Fibroblast of skin of scalp (primary cell): ENCODE data around the gene HBP1.
"Not testable (repeated sequence)": the region's sequence is repeated elsewhere in the genome, so short reads cannot be mapped to it uniquely, and the experiment has no call there.

Source experiments
- DNase-seq: peaks from one replicate; pipeline ENCODE4 v3.0.0-alpha.2; 2013

The HBP1 gene

DNA sequence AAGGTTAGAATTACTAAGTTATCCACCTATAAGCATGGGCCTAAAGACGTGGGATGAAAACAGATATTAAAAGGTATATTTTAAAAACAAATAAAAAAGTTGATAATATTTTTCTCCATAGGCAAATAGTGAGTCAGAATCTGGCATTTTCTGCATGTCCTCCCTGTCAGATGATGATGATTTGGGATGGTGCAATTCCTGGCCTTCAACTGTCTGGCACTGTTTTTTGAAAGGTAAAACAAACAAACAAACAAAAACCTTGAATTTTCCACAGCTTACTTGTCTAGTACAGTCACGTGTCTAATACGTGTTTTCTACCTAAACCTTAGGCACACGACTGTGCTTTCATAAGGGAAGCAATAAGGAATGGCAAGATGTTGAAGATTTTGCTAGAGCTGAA lies 17.4 kb downstream of the HBP1 start:
- DNase-seq: no peak

DNA sequence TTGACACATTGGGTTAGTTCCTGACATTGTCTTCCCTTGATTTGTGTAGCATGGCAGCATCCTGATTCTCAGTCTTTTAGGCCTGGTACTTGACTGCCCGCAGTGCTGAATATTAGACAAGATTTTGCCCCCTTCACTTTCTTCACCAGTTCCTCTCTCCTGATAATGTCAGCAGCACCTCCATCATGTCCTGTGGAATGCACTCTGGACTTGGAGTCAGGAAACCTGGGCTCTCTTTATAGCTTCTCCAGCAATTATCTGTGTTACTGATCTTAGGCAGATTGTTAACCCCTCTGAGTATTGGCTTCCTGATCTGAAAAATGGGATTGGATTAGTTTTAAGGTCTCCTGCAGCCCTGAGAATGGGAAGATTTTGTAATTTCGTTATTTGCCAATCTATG lies 19.0 kb downstream of the HBP1 start:
- DNase-seq: no peak

DNA sequence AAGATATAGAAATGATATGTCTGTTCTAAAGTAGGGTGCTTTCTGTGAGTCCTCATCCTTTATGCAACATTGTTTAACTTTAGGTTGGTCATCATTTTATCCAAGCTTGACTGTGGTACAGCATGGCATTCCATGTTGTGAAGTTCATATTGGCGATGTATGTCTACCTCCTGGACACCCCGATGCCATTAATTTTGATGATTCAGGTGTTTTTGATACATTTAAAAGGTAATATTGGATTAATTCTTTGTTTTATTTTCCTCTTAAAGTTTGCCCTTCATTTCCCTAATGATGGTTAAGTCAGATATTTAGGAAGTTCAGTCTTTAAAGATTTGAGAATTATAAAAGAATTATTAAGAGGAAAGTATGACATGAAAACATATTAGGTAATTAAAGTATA lies 21.3 kb downstream of the HBP1 start:
- no peak for DNase-seq

DNA sequence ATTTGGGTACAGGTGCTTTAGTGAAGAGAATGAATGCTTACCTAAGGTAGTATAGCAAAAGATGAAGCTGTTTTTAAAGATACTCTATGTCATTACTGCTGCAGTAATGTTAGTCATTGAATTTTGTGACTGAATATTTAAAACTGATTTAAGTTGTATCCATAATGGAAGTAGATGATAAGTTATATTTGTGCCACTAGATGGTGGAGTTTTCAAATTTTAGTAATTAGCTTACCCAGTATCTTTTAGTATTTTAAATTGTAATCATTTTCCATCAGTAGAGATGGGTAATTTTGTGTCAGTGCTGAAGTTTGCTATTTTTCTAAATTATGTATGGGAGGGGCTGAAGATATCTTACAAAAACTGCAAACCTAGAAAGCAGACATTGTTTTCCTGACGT lies 25.2 kb downstream of the HBP1 start:
- DNase-seq: no peak

DNA sequence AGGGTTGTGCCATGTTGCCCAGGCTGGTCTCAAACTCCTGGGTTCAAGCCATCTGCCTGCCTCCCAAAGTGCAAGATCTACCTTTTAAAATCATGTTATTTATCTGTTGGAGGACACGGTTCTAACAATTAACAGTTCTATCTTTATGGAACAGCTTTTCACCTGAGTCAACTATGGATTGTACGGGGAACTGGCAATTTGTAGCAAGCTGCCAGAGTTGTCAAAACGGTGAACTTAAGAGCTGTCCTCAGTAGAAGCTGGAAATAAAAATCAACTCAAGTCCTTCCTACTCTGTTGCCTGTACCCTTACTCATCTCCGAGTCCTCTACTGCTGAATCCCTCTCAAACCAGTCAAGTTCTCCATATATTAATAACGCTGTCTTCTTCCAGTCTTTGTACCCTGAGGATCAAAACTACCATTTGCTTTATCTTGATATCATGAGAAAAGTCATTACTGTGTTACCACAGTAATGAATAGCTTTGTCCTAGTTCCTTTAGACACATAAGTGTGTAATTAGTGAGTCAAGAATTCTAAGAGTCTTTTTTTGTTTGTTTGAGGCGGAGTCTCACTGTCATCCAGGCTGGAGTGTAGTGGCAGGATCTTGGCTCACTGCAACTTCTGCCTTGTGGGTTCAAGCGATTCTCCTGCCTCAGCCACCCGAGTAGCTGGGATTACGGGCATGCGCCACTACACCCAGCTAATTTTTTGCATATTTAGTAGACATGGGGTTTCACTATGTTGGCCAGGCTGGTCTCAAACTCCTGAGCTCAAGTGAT lies 28.2 kb downstream of the HBP1 start:
- DNase-seq: no peak

DNA sequence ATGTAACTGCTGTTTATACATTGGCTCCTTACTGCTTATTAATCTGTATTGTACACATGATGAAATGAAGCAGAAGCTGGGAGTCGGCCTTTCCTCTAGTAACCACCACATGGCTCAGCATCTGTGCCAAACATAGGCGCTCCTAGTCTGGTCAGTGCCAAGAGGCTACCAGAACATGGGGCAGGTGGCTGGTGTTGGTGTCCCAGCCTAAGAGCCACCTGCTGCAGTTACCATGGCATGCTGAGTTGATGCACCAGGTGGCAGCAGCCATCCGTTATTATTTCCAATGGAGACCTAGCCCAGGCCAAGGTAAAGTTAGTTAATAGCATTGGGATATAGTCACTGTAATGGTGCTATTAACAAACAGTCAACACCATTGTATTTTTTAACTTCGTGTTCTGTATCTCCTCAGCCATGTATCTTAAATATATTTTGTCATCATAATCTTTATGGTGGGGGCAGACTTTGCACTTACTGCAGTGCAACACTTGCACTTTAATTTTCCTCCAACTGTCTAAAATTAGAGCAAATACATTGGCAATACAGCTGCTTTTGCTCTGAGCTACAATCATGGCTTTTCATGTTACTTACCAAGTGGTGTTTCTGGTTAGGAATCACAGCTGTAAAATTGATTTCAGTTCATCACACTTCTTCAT lies 33.1 kb downstream of the HBP1 start:
- DNase-seq: peak; percentile 28

DNA sequence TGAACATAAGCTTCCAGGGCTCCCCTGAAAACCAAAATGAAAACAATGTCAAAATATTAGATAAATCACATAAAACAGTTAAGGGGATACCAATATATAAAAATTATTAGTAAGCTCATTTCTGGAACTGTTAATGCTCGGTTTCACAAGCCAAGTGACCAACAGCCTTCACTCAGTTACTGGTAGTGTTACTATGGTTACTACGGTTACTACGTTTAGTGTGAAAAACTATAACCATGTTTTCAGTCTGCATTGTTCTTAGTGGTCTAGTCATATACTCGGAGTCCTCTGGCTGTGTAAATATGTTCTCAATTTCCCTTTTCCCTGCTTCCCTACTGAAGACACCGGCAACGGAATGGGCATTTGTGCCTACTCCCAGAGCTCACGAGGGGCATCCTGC lies 34.8 kb downstream of the HBP1 start:
- no peak for DNase-seq

DNA sequence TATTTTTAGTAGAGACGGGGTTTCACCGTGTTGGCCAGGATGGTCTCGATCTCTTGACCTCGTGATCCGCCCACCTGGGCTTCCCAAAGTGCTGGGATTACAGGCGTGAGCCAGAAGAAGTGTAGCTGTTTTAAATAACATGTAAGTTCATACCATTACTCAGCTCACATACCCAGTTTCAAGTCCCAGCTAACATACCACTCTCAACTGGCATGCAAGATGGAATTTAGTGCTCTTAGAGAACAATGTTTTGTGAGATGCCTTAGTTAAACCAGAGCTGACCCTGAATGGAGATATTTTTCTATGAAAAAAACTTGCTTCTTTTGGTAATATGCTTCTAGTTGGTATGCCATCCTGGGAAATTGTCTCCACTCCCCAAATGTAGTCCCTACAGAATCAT lies 37.3 kb downstream of the HBP1 start:
- DNase-seq: peak; percentile 31

DNA sequence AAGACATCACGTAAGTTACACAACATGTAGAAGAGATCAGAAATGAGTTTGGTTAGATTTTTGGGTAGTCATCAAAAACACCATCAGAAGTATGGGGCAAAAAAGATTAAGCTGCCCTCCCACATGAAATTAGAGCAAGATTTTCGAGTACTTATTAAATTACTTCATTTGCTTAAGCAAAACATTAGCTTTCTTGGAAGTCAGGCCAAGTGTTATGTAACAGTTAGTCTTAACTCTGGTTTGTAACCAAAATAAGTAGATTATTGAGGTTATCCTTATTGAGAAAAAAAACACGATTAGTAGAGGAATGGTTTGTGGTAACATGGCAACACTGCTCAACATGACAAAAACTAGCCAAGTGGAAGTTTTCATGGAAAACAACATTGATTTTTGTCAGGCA lies 37.9 kb downstream of the HBP1 start:
- DNase-seq: no peak

DNA sequence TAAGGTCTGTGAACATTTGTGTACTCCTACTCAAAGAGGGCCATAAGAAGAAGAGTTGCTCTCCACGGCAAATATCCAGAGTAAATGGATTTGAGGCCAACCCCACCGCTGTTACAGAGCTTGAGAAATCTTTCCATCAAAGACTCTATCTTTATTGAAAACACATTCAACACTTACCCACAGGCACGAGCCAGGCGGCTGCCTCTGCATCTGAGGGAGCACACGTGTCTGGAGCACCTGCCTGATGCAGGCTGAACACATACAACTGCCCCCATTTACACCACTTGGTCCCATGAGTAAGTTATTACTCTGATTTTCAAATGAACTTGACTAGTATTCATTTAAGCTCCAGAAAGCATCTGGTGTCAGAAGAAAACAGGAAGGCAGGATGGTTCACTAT lies 38.7 kb downstream of the HBP1 start:
- DNase-seq: no peak

DNA sequence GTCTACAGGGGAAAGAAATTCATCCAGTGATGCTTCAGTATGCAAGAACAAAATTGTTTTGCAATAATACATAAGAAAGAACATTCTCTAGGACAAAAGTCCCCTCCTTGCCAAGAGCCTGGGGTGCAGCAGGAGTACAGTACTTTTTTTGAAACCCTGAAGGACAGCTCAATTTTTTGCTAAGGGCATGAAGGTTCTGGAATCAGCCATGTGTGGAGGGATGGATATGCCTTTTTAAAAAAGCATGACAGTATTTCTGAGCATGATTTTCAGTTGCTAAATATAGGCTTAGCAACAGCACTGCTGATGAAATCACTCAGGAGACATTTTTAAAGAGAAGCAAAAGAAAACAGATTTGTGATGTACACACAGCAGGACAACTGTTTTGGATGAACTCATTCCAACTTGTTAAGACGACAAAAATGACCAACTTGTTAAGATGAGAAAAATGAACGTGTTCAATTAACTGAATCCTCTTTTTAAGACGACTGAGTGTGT lies 39.3 kb downstream of the HBP1 start:
- DNase-seq: peak; percentile 73

DNA sequence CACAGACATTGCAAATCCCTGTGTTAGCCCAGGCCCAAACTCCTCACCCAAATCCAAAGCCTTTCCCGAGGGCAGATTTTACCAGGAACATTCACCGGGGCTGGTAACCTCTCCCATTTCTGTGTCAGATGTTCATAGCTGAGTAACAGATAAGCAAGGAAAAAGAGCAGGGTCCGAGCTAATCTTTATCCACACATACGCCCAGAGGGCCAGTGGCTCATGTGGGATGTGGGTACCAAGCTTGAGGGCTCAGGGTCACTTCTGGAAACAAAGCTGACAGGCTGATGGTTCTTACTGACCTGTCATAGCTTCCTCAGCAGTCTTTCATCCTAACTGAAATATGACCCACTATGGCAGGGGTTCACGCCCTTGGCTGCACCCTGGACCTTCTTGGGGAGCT lies 39.8 kb downstream of the HBP1 start:
- no peak for DNase-seq

DNA sequence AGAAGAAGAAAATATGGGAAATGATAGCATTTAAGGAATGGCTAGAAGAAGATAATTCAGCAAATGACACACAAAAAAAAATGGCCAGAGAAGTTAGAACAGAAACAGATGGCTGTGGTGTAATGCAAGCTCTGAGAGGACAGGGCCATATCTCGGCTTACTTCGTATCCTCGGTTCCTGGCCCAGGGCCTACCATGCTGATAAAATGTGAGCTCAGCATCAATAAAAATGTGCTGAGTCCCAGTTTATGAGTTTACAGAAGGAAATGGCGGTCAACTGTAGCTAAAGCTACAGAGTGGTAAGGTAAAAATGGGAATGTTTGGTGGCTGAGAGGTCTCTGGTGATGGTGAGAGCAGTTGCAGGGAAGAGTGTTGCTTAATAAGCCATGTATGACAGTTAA lies 40.8 kb downstream of the HBP1 start:
- DNase-seq: no peak

DNA sequence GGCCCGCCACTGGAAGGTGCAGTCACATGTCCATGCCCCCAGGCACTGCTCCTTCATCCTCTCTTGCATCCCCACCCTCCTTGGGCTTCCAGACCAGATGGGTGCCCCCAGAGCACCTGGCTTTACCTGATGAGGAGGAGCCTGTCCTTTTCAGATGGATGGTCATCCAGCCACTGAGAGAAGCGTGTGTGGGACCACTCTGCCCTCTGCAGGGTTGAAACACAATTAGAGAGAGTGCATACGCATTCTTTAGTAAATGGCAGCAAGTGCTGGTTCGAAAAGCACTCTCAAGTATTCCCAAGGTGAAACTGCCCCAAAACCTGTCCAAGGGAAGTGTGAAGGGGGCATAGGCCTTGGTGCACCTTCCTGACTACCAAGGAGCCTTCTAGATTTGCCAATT lies 41.6 kb downstream of the HBP1 start:
- DNase-seq: no peak

DNA sequence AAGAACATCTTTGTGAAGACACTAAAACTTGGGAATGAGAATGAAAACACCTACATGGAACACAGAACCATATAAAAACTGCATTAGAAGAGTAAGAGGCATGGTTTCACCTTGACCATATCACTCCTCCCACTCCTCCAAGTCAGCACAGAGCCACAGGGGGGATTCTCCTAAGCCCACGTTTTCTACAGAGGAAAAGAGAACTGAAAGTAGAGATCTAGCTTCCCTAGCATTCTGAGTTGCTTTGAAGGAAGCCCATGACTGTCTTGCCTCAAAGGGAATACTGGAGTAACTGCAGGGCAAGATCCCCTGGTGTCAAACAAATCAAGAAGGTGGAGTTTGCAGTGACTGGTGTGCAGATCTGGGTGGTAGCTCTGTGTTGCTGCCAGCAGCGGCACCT lies 43.9 kb downstream of the HBP1 start:
- DNase-seq: no peak

DNA sequence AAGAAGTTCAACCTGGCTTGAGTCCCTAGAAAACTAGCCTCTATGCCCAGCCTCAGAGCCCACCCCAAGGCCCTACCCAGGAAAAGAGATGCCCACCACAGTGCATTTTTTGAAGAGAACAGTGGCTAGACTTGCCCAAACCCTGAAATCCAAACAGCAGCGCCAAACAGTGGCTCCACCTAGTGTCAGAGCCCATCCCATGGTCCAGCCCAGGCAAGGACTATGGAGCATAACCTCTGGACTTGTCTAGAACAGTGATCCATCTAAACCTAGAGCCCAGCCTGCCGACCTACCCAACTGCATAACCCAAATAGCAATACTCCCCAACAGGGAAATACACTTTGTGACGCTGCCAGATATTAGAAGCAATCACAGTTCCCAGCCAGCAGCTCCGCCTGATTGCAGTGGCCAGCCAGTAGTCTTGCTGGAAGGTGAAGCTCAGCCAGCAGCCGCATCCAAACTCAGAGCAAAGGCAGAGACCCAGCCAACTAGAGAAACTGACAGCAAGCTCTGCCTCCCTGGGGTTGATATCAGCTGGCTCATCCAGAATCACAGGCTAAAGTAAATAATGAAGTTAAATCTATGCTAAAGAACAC lies 44.5 kb downstream of the HBP1 start:
- DNase-seq: no peak

DNA sequence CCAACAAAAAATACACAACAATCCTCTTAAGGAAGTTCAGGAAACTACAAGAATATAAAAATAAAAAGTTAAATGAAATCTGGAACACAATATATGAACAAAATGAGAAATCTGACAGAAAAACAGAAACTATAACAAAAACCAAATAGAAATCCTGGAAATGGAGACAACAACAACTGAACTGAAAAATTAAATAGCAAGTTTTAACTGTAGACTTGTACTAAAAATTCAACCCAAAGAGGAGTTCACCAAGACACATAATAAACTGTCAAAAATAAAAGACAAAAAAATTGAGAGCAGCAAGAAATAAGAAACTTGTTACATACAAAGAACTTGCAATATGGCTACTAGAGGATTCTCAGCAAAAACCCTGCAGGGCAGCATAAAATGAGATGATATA lies 45.1 kb downstream of the HBP1 start:
- no peak for DNase-seq

DNA sequence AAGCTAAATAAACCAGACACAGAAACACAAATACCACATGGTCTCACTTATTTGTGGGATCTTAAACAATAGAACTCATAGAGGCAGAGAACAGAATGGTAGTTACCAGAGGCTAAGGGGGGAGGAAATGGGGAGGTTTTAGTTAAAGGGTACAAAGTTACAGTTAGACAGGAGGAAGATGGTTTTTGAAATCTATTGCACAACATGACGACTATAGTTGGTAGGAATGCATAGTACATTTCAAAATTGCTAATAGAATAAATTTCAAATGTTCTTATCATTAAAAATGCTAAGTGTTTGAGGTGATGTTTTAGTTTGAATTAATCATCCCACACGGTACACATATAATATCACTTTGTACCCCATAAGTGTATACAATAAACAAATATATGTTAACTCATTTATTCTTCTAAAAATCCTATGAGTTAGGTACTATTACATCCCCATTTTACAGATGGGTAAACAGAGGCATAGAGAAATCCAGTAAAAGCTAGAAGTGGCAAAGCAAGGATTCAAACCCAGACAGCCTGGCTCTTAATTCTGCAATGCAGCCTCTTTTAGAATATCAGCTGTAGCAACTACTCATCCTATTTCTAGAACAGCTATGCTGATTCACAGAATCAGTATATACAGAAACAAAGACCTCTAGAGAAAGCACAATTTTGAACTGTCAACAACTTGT lies 50.9 kb downstream of the HBP1 start:
- no peak for DNase-seq

DNA sequence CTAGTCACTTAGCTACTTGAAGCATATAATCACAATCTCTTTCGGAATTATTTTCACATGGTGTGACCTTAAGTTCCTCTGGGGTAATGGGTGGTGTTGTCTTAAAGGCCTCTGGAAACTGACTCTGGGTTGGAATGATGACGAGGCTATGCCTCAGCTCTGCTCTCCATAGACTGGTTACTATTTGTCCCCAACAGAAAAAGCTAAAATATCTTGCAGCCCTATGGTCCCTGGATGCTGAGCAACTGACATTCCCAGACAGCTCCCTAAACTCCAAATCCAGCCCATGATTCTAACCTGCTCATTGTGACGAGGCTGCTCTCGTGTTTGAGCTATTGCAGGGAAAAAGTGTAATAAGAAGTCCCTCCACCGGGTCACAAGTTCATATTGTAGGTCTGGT lies 51.6 kb downstream of the HBP1 start:
- DNase-seq: no peak

DNA sequence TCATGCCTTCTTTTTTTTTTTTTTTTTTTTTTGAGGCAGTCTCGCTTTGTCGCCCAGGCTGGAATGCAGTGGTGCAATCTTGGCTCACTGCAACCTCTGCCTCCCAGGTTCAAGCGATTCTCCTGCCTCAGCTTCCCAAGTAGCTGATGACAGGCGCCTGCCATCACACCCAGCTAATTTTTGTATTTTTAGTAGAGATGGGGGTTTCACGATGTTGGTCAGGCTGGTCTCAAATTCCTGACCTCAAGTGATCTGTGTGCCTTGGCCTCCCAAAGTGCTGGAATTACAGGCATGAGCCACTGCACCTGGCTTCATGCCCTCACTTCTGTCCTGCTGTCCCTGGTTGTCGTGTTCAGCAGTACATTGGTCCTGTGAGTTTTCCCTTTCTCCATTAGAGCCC lies 52.0 kb downstream of the HBP1 start:
- DNase-seq: not testable (repeated sequence)

DNA sequence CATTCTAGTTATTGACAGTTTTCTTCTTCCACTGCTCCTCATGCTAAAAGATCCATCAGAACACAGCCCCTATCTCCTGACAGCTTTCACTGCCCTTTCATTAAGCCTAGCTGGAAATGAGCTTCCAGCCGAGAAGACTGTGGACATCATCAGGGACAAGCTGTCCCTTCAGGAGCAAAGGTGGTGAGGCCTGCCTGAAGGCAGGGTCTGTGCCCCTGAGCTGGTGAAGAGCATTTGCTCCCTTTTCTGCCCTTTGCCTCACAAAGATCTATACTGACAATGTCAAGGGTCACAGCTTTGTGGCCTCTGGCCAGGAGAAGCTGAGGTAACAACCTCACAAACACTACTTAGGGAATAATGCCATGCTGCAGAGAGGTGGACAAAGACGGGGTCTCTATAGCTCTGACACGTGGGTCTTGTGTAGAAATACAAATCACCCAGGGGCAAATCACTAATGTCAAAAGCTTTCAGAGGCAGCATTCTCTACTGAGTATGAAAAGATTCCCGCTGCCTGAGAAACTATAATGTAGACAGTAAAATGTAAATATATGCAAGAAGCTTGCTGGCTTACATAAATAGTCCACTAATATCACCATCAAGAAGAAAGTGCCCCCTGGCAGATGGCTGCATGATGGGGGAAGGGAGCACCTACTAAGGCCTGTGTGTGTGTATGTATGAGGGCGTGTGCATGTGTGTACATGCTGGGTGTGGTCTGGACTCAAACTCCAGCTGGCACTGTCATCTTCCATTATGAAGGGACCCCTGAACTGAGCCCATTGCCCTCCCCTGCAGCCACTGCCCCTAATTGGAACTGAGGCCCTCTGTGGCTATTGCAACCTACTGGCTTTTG lies 55.8 kb downstream of the HBP1 start:
- DNase-seq: no peak

DNA sequence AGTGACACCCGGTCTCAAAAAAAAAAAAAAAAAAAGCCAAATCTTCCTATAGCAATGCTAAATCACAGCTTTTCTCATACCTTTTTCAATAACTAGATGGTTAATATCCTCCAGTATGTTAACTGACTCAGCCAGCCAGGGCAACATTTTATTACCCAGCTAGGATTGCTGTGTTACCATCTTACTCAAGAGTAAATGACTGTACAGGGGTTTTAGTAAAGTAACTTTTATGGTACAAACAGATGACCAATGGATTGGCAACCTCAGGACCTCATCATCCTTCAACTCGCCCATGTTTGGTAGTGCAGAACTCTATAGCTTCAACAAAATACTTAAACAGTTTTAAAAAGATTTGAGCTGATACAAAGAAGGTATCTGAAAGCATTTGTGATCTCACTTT lies 59.5 kb downstream of the HBP1 start:
- DNase-seq: no peak
